Vagina (tissue), 2 donors: ENCODE measurements around the gene AP3S1. TPM values are rescaled to one million over a fixed set of nuclear protein-coding genes. Genes with fewer than 3 reads are reported as not detected.
A peak's percentile ranks its signal among the peaks of the same experiment; 100 is the strongest.

Experiments
- DNase-seq, 2 donors: peaks; one replicate each; pipeline ENCODE4 v3.0.0-alpha.2; 2017; ENCODE audit errors: extremely low spot score in 2 of 2
- H3K27ac ChIP-seq: fragments of 200-600 bp; sonication (generic); one replicate; pipeline ENCODE4 v1.5.1; 2019
- H3K27me3 ChIP-seq: fragments of 200-600 bp; sonication (generic); one replicate; pipeline ENCODE4 v1.5.1; 2019
- H3K36me3 ChIP-seq, 2 donors: fragments of 200-600 bp; sonication (generic); one replicate each; pipeline ENCODE4 v1.5.1; 2017 to 2019
- H3K4me1 ChIP-seq: fragments of 200-600 bp; sonication (generic); one replicate; pipeline ENCODE4 v1.5.1; 2019
- H3K4me3 ChIP-seq, 2 donors: fragments of 200-600 bp; sonication (generic); 1 replicate in 1 of 2; 2 replicates in 1 of 2; pipeline ENCODE4 v1.5.1; 2016 to 2019
- H3K9me3 ChIP-seq: fragments of 200-600 bp; sonication (generic); one replicate; pipeline ENCODE4 v1.5.1; 2019
- POLR2A ChIP-seq, 2 donors: fragments of 450-650 bp; IDR thresholded peaks; one replicate each; pipeline ENCODE4 v1.6.1; 2017; ENCODE audit warnings: antibody characterized with exemption in 2 of 2, mild to moderate bottlenecking in 2 of 2, moderate library complexity in 2 of 2
- POLR2AphosphoS5 ChIP-seq, 2 donors: sonication (generic); formaldehyde crosslinking; IDR thresholded peaks; one replicate each; pipeline ENCODE4 v1.9.0; 2017; ENCODE audit warnings: antibody characterized with exemption in 2 of 2, mild to moderate bottlenecking in 2 of 2, low read depth in 1 of 2; ENCODE audit not compliant: insufficient read depth in 1 of 2
- intact Hi-C: fragments of 100-400 bp; cut with DNase I; formaldehyde crosslinking; loops from one replicate; pipeline ENCODE4 v1.15.1; 2023
- total RNA-seq: library from RNA; depleted of rRNA; stranded (reverse); fragments of >200 nt; gene quantifications from one replicate; pipeline ENCODE4 v1.2.3, GENCODE V29; 2016
- TF ChIP-seq, protein P1 (sequence below), 3 experiments: fragments of 450-650 bp in 2 of 3; fragments of 200-600 bp in 1 of 3; sonication (generic) in 1 of 3; IDR thresholded peaks; one replicate each; pipeline ENCODE4 v1.5.1; 2017 to 2019; ENCODE audit warnings: antibody characterized with exemption in 3 of 3, mild to moderate bottlenecking in 2 of 3, moderate library complexity in 2 of 3

The AP3S1 gene
- total RNA-seq, 1 donor from 2014 or later, result 36.8 TPM

DNA sequence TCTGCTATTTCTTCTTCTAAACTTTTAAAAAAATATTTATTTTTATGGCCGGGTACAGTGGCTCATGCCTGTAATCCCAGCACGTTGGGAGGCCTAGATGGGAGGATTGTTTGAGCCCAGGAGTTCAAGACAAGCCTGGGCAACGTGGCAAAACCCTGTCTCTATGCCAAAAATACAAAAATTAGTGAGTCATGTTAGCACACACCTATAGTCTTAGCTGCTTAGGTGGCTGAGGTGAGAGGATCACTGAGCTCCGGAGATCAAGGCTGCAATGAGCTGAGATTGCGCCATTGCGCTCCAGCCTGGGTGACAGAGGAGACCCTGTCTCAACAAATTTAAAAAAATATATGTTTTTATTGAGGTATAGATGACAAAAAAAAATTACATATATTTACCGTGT is 5.6 kb downstream of the AP3S1 start:
- Histone ChIP-seq H3K4me3 (no peak overlapping the region), H3K9me3 (no peaks in the 10 kb centered on the region), H3K4me1 (peaks cover 56% of the 10 kb centered on the region), H3K27me3 (no peaks in the 10 kb centered on the region), H3K36me3 (no peaks in the 10 kb centered on the region), H3K27ac (no peak overlapping the region)
- no peak for TF ChIP-seq POLR2A (IDR thresholded peaks at IDR 0.05)
- TF ChIP-seq POLR2AphosphoS5 (IDR thresholded peaks at IDR 0.05; ENCODE audit: insufficient read depth in 1 of 2, low read depth in 1 of 2), result peak in 1 of 2 donors; percentile 13
- no peak for DNase-seq
- intact Hi-C loops, result no loop called here

- Histone ChIP-seq H3K4me3 (no peak overlapping the region), H3K9me3 (no peaks in the 10 kb centered on the region), H3K27me3 (no peaks in the 10 kb centered on the region), H3K27ac (no peak overlapping the region), H3K36me3 (no peaks in the 10 kb centered on the region), H3K4me1 (peaks cover 44% of the 10 kb centered on the region)
- no peak for DNase-seq
- intact Hi-C loops, result no loop called here
- TF ChIP-seq, protein P1, sequence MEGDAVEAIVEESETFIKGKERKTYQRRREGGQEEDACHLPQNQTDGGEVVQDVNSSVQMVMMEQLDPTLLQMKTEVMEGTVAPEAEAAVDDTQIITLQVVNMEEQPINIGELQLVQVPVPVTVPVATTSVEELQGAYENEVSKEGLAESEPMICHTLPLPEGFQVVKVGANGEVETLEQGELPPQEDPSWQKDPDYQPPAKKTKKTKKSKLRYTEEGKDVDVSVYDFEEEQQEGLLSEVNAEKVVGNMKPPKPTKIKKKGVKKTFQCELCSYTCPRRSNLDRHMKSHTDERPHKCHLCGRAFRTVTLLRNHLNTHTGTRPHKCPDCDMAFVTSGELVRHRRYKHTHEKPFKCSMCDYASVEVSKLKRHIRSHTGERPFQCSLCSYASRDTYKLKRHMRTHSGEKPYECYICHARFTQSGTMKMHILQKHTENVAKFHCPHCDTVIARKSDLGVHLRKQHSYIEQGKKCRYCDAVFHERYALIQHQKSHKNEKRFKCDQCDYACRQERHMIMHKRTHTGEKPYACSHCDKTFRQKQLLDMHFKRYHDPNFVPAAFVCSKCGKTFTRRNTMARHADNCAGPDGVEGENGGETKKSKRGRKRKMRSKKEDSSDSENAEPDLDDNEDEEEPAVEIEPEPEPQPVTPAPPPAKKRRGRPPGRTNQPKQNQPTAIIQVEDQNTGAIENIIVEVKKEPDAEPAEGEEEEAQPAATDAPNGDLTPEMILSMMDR (IDR thresholded peaks at IDR 0.05), result no peak
- TF ChIP-seq POLR2A (IDR thresholded peaks at IDR 0.05) (no peak), POLR2AphosphoS5 (IDR thresholded peaks at IDR 0.05; ENCODE audit: insufficient read depth in 1 of 2, low read depth in 1 of 2) (no peak)
Observed at GRCh38 chr5:115849258-115849798, 7.6 kb downstream of the AP3S1 start.

DNA sequence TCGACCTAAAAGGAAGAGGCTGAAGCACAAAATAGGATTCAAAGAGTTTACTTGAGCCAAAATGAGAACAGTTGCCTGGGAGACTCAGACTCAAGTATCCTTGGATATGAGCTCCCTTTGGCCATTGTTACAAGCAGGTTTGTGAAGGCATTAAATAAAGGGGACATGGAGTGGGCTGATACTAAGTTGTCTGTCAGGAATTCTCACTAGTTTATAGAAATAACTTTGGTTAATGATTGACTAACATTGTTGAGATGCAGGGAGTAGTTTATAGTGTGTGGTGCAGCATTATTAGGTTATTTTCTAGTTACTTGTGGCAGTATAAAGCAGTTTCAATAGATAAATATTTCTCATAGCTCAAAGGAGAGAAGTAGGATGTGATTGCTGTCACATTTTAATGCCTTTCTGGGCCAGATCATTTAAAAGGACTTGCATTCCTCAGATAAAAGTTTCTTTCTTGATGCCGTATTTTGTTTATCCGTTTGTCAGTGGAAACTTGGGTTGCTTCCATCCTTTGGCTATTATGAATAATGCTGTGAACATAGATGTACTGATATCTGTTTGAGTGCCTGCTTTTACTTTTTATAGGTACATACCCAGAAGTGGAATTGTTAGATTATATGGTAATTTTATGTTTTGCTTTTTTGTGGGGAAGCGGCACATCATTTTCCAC is 9.1 kb downstream of the AP3S1 start:
- Histone ChIP-seq H3K4me3 (no peak overlapping the region), H3K27ac (peak overlapping the region; percentile 9), H3K4me1 (peaks cover 38% of the 10 kb centered on the region), H3K9me3 (no peaks in the 10 kb centered on the region), H3K27me3 (no peaks in the 10 kb centered on the region), H3K36me3 (no peaks in the 10 kb centered on the region)
- no peak for TF ChIP-seq POLR2A (IDR thresholded peaks at IDR 0.05)
- TF ChIP-seq, protein P1 (IDR thresholded peaks at IDR 0.05), result no peak
- no peak for TF ChIP-seq POLR2AphosphoS5 (IDR thresholded peaks at IDR 0.05; ENCODE audit: insufficient read depth in 1 of 2, low read depth in 1 of 2)
- no peak for DNase-seq
- intact Hi-C loops, result no loop called here

DNA sequence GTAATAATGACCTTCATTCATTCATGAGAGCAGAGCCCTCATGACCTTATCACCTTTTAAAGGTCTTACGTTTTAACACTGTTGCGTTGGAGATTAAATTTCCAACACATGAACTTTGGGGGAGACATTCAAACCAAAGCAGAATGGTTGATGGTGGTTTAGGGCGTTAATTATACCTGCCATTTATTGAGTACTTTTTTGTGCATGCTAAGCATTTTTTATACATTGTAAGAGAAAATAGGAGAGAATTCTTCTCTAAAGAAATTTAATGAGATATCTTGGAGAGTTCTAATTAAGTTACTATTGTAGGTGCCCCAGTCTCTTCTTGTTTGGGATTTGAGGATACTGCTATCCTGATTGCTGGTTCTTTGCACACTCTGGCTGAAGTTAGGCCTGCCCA is 12.4 kb downstream of the AP3S1 start:
- no peak overlapping the region for H3K27ac ChIP-seq
- no peaks in the 10 kb centered on the region for H3K36me3 ChIP-seq
- H3K4me3 ChIP-seq, result no peak overlapping the region
- H3K9me3 ChIP-seq, result no peaks in the 10 kb centered on the region
- DNase-seq, result no peak
- peaks cover 62% of the 10 kb centered on the region for H3K4me1 ChIP-seq
- intact Hi-C loops, result no loop called here
- no peaks in the 10 kb centered on the region for H3K27me3 ChIP-seq
- TF ChIP-seq, protein P1 (IDR thresholded peaks at IDR 0.05), result no peak
- no peak for TF ChIP-seq POLR2A (IDR thresholded peaks at IDR 0.05)
- no peak for TF ChIP-seq POLR2AphosphoS5 (IDR thresholded peaks at IDR 0.05; ENCODE audit: insufficient read depth in 1 of 2, low read depth in 1 of 2)

- intact Hi-C loops, result no loop called here
- no peaks in the 10 kb centered on the region for H3K9me3 ChIP-seq
- no peak overlapping the region for H3K4me3 ChIP-seq
- DNase-seq, result no peak
- no peak overlapping the region for H3K27ac ChIP-seq
- H3K4me1 ChIP-seq, result peaks cover 68% of the 10 kb centered on the region
- H3K27me3 ChIP-seq, result no peaks in the 10 kb centered on the region
- no peaks in the 10 kb centered on the region for H3K36me3 ChIP-seq
- TF ChIP-seq, protein P1 (IDR thresholded peaks at IDR 0.05), result no peak
- TF ChIP-seq POLR2AphosphoS5 (IDR thresholded peaks at IDR 0.05; ENCODE audit: insufficient read depth in 1 of 2, low read depth in 1 of 2), result no peak
- TF ChIP-seq POLR2A (IDR thresholded peaks at IDR 0.05), result no peak
Observed at GRCh38 chr5:115855959-115856358, 14.2 kb downstream of the AP3S1 start.
